Fibroblast of villous mesenchyme (primary cell): ENCODE measurements around the gene AKT1. TPM values are rescaled to one million over a fixed set of nuclear protein-coding genes. Genes with fewer than 3 reads are reported as not detected.
A peak's percentile ranks its signal among the peaks of the same experiment; 100 is the strongest.

Experiments used
- DNase-seq: peaks from one replicate; pipeline ENCODE4 v3.0.0-alpha.2; 2010; ENCODE audit warnings: low read depth
- H3K4me3 ChIP-seq: 2 replicates; pipeline ENCODE4 v1.5.1; 2011; ENCODE audit warnings: low read depth, mild to moderate bottlenecking, low read length
- total RNA-seq: library from RNA; depleted of rRNA; stranded (reverse); fragments of >200 nt; gene quantifications from 2 replicates; pipeline ENCODE4 v1.2.3, GENCODE V29; 2012
- TF ChIP-seq, protein P1 (sequence below): IDR thresholded peaks from 2 replicates; pipeline ENCODE4 v1.5.1; 2012; ENCODE audit warnings: low read depth, mild to moderate bottlenecking, low read length; ENCODE audit not compliant: insufficient read depth

Gene AKT1
- total RNA-seq, 1 donor, result 233 TPM

GRCh38 chr14:104768437-104769323 lies 26.9 kb downstream of the AKT1 start:
- DNase-seq, result peak; percentile 81
- TF ChIP-seq, protein P1, sequence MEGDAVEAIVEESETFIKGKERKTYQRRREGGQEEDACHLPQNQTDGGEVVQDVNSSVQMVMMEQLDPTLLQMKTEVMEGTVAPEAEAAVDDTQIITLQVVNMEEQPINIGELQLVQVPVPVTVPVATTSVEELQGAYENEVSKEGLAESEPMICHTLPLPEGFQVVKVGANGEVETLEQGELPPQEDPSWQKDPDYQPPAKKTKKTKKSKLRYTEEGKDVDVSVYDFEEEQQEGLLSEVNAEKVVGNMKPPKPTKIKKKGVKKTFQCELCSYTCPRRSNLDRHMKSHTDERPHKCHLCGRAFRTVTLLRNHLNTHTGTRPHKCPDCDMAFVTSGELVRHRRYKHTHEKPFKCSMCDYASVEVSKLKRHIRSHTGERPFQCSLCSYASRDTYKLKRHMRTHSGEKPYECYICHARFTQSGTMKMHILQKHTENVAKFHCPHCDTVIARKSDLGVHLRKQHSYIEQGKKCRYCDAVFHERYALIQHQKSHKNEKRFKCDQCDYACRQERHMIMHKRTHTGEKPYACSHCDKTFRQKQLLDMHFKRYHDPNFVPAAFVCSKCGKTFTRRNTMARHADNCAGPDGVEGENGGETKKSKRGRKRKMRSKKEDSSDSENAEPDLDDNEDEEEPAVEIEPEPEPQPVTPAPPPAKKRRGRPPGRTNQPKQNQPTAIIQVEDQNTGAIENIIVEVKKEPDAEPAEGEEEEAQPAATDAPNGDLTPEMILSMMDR, result peak; percentile 76

DNA sequence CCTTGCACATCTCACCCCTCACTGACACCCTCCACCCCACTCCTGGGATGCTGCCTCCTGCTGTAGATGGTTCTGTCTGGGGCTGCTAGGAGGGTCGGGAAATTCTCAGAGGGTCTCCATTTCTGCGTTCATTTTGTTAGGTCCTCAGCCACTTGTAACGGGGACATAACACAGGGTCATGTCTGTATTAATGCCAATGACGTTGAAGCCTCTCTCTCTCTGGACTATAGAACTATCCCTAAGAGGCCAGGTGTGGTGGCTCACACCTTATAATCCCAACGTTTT lies 28.0 kb downstream of the AKT1 start:
- DNase-seq, result no peak
- TF ChIP-seq, protein P1, result no peak

More at GRCh38 chr14:104768437-104769323, 26.9 kb downstream of the AKT1 start:
- no peak overlapping the region for H3K4me3 ChIP-seq

GRCh38 chr14:104766863-104767633 lies 28.5 kb downstream of the AKT1 start:
- no peak for DNase-seq
- TF ChIP-seq, protein P1, result no peak
- no peak overlapping the region for H3K4me3 ChIP-seq

More for the DNA sequence above, 28.0 kb downstream of the AKT1 start:
- no peak overlapping the region for H3K4me3 ChIP-seq

GRCh38 chr14:104766256-104766862 lies 29.2 kb downstream of the AKT1 start:
- no peak overlapping the region for H3K4me3 ChIP-seq
- DNase-seq, result no peak
- TF ChIP-seq, protein P1, result no peak

DNA sequence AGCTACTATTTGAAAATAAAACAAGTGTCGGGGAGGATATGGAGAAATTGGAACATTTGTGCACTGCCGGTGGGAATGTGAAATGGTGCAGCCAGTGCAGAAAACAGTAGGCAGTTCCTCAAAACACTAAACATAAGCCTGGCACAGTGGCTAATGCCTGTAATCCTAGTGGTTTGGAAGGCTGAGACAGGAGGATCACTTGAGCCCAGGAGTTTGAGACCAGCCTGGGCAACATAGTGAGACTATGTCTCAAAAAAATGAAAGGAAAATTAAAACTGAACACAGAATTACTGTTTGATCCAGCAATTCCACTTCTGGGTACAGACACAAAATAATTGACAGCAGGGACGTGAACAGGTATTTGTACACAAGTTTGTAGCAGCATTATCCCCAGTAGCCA lies 30.0 kb downstream of the AKT1 start:
- no peak overlapping the region for H3K4me3 ChIP-seq
- DNase-seq, result no peak
- TF ChIP-seq, protein P1, result no peak

GRCh38 chr14:104758981-104759969 lies 36.3 kb downstream of the AKT1 start:
- DNase-seq, result no peak
- H3K4me3 ChIP-seq, result no peak overlapping the region
- TF ChIP-seq, protein P1, result no peak
